Measurements from ENCODE around the gene ZNF169.
"Not testable (repeated sequence)": the region's sequence is repeated elsewhere in the genome, so short reads cannot be mapped to it uniquely, and the experiment has no call there.

GRCh38 chr9:94265626-94266402 is 6.7 kb downstream of the ZNF169 start:
- not testable (repeated sequence) for TF ChIP-seq CTCF (IDR thresholded peaks at IDR 0.05; ENCODE audit: borderline replicate concordance, extremely low read depth, low read length, poor library complexity, severe bottlenecking); EZH2 (IDR thresholded peaks at IDR 0.05; ENCODE audit: borderline replicate concordance, low read depth, low read length, severe bottlenecking)

Data from DND-41 (cell line).